ENCODE measurements around the gene PCK1.
"Not testable (repeated sequence)": the region's sequence is repeated elsewhere in the genome, so short reads cannot be mapped to it uniquely, and the experiment has no call there.

The PCK1 gene

DNA sequence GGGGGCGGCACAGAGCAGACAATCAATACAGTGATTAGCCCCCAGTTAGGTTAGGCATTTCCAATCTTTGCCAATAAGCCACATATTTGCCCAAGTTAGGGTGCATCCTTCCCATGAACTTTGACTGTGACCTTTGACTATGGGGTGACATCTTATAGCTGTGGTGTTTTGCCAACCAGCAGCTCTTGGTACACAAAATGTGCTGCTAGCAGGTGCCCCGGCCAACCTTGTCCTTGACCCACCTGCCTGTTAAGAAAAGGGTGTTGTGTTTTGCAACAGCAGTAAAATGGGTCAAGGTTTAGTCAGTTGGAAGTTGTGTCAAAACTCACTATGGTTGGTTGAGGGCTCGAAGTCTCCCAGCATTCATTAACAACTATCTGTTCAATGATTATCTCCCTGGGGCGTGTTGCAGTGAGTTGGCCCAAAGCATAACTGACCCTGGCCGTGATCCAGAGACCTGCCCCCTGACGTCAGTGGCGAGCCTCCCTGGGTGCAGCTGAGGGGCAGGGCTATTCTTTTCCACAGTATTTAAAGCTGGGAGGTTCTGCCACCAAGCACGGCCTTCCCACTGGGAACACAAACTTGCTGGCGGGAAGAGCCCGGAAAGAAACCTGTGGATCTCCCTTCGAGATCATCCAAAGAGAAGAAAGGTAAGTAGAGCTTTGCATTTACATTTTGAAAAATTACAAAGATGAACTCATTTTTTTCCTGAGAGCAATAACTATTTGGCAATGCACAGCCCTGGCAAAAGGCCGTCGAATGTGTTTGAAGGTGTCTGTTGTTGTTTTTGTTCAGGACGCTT, at the start of gene PCK1:
Gene PCK1, plus strand, starts transcription at position 557 of the 802 bp plus-strand sequence. CDS start 302 bp downstream, outside the sequence.
- DNase-seq: no peak
- intact Hi-C loops (cut with DNase I): no loop called here

DNA sequence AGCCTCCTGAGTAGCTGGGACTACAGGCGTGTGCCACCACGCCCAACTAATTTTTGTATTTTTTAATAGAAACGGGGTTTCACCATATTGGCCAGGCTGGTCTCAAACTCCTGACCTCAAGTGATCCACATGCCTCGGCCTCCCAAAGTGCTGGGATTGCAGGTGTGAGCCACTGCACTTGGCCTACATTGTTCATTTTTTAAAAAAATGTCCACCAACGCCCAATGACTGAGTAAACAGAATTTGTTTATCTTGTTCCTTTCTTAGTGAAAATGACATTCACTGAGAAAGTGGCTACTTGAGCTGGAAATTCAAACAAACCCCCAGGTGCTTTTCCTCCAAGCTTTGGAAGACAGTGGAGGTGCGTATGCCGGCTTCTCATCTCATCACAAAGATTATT, 49.2 kb upstream of the PCK1 start:
- intact Hi-C loops (cut with DNase I); DNase-seq: not testable (repeated sequence)

DNA sequence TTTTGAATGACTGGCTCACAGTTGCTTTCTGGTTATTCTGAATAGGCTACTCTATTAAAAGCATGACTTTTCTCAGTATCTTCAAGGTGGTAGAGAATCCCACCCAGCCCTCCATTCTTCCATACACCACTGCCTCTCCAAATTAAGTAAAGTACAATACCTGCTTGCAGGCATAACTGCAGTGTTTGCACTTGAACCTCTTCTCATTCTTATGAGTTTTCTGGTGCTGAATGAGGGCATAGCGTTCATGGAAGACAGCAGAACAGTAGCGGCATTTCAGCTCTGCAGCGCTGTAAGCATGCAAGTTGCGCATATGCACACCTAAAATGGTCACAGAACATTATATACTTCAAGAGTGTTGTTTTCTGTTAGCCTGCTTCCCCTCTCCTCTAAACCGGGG, 48.5 kb upstream of the PCK1 start:
- intact Hi-C loops (cut with DNase I): no loop called here
- DNase-seq: no peak

DNA sequence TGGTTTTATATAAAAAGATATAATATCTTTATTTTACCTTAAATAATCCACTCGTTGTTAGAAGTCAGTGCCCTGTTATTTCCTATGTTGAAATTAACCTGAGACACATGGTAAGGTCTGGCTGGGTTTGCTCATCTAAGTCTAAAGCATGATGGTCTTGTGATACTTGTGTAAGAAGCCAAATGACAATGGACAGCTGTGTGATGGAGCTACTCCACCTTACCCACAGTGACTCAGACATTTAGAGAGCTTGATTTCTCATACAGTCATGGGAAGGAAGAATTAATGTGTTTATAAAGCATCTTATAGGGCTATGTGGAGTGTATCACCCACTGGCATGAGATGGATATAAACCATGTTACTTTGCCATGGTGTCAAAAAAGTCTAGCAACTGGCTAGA, 47.7 kb upstream of the PCK1 start:
- no peak for DNase-seq
- intact Hi-C loops (cut with DNase I): no loop called here

DNA sequence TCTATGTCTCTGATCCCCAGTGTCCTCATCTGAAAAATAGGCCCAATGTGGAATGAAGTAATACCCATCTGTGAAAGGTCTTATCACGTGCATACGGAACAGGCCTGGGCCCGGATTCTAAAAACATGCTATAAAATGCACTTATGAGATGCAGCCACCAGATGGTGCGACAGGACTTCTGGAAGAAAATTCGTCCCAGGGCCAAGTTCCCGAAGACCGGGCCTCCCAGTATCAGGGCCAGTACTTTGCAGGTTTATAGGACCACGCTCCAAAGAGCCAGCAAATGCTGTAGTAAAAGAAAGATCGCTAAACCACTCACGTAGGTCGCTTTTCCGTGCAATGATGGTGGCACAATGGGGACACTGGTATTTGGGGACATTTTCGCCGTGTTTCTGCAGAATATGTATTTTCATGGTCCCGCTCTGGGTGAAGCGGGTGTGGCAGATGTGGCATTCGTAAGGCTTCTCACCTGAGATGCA, 46.6 kb upstream of the PCK1 start:
- peak in 9 of 10 donors; percentile 41 to 93 (median 68) for DNase-seq
- intact Hi-C loops (cut with DNase I): loop anchor here (1.0 kb wide), 2 partner anchors 80 to 696 kb away; no protein-coding TSS in a partner anchor

DNA sequence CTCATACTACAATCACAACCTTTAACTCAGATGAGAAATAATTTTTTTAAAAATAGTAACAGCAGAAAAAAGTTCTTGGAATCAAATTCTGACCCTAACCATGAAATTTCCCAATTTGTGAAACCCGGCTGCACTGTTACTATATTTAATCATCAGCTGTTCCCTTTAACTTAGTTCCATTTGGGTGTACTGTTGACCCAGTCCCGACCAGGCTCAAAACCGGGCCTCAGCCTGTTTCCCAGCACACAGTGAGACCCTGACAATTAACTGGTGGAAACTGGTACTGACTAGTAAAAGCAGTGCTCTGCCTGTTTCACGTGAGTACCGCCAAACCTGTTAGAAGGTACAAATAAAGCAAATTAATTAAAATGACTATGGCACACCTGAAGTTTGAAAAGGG, 43.0 kb upstream of the PCK1 start:
- DNase-seq: no peak
- intact Hi-C loops (cut with DNase I): no loop called here

DNA sequence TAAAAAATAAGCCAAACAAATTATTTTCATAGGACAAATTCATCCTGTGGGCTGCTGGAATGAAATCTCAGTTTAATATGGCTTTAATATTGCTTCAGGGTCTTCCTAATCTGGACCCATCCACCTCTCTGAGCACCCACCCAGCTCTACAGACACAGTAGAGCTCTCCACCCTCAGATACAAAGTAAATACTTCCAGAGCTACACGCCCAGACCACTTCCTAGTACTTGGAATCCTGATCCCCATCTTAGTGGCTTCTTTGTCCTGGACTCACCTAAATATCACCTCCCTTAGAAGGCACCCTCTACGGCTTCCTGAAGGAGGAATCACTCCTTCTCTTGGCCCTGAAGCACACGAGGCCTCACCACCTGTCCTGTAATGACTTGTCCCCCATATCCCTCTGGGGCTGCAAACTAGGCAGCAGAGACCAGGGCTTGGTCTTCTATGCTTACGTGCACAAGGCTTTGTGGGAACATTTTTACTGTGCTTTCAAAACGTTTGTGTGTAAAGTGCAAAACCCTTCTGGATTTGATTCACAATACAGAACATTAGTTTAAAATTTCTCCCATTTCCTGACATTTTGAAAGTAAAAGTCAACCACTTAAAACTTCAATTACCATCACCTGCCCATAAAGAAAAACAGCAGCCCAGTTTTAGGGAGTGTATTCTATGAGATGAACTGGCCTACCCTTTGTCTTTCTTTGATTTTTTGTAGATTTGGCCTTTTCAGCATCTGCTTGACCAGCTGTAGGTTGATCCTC, 38.4 kb upstream of the PCK1 start:
- intact Hi-C loops (cut with DNase I): no loop called here
- no peak for DNase-seq

DNA sequence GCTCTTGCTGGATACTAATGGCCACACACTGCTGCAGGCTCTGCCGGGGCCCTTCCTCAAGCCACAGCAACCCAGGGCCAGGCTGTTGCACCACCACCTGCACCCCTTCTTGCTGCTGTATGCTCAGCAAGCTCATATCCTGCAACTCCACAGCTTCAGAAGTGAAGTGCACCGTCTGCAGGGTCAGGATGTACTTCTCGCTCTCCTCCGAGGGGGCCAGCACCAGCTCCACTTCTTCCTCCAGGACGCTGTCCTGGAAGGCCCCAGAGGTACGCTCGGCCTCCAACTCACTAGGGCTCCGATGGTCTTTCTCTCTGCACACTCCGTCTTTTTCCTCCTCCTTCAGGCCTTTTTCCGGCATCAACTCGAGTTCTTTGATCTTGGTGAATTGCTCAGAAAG, 37.1 kb upstream of the PCK1 start:
- DNase-seq: no peak
- intact Hi-C loops (cut with DNase I): no loop called here

DNA sequence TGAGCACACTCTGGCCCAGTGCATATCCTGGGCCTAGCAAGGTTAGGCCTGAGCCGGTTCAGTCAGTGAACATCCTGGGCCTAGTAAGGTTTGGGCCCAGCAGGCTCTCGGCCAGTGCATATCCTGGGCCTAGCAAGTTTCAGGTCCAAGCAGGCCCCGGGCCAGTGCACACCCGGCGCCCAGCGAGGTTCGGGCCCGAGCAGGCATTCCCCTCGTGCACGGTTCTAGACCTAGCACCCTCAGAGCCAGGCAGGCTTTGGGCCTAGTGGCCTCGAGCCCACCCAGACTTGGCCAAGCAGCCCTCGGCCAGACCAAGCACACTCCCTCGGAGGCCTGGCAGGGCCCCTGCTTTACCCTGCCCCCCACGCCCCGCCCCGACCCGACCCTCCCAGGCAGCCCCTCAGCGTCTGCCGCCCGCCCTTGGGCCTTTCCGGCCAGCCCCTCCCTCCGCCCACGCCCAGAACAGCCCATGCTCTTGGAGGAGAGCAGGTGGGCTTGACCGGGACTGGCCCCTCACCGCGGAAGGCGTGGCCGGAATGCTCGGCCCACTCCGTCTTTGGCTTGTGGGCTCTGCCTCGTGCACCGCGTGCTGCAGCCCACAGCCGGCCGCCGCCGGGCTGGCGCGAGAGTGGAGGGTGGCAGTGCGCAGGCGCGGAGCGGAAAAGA, 36.3 kb upstream of the PCK1 start, which contains the start of gene CTCFL:
Gene CTCFL, minus strand, starts transcription at position 630 of the 666 bp plus-strand sequence. CDS start 935 bp downstream, outside the sequence.
- DNase-seq: peak in 1 of 10 donors; percentile 64
- intact Hi-C loops (cut with DNase I): no loop called here

DNA sequence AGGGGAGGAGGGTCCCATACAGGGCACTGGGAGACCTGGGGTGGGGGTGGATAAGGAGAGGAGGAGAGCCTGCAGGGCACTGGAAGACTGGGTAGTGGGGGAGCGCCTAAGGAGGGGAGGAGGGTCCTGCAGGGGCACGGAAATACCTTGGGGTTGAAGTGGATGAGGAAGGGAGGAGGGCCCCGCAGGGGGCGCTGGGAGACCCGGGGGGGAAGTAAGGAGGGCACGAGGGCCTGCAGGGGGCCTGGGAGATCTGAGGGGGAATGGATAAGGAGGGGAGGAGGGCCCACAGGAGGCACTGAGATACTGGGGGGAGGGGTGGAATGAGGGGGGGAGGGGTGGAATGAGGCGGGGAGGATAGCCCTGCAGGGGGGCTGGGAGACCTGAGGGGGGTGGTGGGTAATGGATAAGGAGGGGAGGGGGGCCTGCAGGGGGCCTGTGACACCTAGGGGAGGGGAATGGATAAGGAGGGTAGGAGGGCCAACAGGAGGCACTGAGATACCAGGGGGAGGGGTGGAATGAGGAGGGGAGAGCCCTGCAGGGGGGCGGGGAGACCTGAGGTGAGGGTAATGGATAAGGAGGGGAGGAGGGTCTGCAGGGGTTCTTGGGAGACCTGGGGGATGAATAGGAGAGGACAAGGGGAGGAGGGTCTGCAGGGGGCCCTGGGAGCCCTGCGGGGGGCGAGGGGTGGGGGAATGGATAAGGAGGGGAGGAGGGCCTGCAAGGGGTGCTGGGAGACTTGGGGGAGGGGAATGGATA, 35.4 kb upstream of the PCK1 start:
- DNase-seq: no peak
- intact Hi-C loops (cut with DNase I): no loop called here

DNA sequence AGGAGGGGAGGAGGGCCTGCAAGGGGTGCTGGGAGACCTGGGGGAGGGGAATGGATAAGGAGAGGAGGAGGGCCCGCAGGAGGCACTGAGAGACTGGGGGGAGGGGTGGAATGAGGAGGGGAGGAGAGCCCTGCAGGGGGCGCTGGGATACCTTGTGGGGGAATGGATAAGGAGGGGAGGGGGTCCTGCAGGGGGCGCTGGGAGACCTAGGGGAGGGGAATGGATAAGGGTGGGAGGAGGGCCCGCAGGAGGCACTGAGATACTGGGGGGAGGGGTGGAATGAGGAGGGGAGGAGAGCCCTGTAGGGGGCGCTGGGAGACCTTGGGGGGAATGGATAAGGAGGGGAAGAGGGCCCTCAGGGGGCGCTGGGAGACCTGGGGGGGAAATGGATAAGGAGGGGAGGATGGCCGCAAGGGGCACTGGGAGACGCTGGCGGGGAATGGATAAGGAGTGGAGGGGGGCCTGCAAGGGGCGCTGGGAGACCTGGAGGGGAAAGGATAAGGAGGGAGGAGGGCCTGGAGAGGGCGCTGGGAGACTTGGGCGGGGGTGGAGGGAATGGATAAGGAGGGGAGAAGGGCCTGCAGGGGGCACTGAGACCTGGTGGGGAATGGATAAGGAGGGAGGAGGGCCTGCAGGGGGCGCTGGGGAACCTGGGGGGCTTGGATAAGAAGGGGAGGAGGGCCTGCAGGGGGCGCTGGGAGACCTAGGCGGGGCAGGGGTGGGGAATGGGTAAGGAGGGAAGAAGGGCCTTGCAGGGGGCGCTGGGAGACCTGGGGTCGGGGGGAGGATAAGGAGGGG, 34.6 kb upstream of the PCK1 start:
- DNase-seq: no peak
- intact Hi-C loops (cut with DNase I): no loop called here

DNA sequence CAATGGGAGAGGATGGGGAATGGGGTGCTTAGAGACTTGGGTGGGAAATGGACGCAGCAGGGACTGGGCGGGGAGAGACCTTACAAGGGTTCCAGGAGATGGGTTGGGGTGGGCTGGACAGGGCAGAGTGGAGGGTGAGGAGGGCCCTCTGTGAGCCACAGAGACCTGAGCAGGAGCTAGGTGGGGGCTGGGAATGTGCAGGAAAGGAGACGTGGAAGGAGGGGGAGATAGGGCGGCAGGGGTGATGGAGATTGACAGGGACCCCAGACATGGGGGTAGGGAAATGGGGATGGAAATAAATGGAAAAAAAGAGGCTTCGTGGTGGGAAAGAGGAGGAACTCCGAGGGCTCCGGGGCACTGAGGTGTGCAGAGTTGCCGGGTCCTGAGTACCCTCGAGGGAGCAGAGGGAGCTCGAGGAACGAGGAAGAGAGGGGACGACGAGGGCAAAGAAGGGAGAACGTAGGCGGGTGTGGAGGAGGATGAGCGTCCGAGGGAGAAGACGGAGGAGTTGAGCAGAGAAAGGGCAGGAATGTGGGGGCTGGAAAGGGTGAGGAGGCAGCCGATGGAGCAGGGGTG, 33.9 kb upstream of the PCK1 start:
- intact Hi-C loops (cut with DNase I): no loop called here
- no peak for DNase-seq

DNA sequence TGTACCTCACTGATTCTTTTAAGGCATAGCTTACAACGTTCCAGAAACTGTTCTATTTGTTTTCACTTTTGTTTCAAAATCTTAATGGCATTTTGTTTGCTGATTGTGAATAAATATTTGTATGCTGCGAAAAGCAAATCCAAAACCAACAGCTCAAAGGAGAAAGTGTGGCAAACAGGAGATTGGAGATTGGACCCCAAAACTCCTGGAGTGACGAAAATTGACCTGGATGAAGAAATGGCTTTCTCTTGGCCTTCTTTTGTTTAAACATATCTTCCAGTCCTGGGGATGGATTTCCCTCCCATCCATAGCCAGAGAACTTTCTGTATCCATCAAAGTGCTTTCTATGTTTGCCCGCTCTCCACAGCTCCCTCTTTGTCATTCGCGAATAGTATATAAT, 33.2 kb upstream of the PCK1 start:
- intact Hi-C loops (cut with DNase I): no loop called here
- no peak for DNase-seq

DNA sequence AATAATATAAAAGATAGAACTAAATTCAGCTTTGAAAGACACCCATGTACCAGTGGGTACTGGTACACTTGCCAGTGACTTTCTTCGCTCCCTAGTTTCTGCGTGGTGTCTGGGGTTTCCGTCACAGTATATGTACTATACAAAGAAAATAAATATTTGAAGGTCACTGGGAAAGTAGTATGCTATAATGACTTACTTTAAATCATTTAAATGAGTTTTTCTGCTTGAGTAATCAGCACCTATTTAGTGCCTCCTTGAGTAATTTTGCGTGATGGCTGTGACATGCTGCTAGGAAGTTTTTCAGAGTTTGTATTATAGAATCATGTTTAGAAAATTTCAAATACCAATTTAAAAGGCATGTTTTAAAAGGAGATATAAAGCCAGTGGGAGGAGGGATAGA, 32.8 kb upstream of the PCK1 start:
- no peak for DNase-seq
- intact Hi-C loops (cut with DNase I): no loop called here

DNA sequence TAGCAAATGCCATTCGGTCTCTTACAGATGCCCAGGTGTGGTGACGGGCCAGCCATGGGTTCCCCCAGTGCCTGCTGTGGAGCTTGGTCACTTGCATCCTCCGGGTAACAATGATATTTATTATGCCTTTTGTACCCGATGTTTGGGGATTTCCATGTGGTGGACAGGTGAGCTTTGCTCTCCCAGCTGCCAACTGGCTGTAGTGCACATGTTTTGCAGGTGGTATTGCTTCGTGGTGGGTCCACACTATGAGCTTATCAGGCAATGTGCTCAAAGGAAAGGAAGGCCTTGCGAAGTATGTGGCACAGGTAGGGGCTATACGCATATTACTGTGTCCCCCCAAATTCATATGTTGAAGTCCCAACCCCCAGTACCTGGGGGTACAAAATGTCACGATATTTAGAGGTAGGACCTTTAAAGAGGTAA, 31.7 kb upstream of the PCK1 start:
- intact Hi-C loops (cut with DNase I): no loop called here
- no peak for DNase-seq

DNA sequence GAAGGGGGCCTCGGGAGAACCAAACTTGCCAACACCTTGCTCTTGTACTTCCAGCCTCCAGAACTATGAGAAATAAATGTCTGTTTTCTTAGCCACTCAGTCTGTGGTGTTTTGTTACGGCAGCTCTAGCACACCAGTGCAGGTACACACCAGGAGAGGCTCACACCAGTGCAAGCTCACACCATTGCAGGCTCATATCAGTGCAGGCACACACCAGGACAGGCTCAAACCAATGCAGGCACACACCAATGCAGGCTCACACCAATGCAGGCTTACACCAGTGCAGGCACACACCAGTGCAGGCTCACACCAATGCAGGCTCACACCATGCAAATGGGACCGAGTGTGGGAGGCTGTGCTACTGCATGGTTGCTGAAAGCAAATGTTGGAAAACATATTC, 31.1 kb upstream of the PCK1 start:
- DNase-seq: no peak
- intact Hi-C loops (cut with DNase I): no loop called here

DNA sequence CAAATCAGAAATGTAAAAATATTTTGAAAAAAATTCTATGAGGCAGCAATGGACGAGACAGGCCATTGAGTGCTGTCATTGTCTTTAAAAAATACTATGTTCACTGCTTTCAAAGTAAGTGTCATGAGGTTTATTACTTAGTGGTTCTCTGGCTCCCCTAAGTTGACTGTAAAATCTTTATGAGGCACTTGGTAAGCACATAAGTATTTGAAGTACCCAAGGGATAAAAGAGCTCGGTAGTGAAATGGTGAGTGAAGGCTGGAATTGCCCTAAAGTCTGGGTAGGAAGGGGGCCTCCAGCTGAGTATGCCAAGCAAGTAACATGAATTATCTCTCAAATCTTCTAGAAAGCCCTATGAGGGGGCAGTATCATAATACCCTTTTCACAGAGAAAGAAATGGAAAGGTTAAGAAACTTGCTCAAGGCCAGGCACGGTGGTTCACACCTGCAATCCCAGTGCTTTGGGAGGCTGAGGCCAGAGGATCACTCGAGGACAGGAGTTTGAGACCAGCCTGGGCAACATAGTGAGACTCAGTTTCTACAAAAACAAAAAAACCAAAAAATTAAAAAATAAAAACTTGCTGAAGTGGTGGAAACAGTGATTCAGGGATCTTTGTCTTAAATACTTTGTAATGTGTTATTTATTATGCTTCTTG, 30.5 kb upstream of the PCK1 start:
- no peak for DNase-seq
- intact Hi-C loops (cut with DNase I): no loop called here

DNA sequence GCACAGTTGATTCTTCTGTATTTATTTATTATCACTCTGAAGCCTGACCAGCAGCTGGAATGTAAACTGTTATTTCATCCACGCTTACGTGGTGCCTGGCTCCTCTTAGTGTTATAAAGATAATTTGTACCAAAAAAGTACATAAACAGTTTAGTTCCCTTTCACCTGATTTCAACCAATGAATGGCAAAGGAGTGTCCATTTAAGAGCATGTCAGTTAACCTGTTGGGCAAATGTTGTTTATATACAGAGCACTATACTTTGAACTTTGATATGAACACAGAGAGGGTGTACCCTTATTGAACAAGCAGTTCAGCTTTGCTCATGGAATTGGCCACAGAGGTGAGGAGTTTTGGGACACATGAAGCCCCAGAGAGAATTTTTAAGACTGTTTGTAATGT, 28.8 kb upstream of the PCK1 start:
- DNase-seq: no peak
- intact Hi-C loops (cut with DNase I): no loop called here

DNA sequence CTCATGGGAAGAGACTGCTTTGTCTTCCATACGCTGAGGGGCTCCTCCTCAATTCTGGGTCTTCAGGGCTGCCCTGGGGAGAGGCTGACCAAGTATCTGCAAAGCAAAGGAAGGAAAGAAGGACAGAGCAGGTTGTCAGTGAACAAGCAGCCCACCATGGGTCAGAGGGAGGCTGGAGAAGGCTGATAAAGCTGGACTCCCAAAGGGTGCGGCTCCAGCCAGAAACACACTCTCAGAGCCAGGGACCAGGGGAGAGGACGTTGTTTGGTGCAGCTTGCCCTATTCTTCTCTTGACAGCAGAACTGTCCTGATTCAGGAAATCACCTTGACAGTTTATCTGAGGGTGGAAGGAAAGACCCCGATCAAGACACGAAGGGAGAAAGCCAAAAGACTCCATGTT, 25.6 kb upstream of the PCK1 start:
- no peak for DNase-seq
- intact Hi-C loops (cut with DNase I): no loop called here
